ENCODE measurements around the gene SLC27A3.

The SLC27A3 gene

GRCh38 chr1:153768316-153769181, 6.7 kb upstream of the SLC27A3 start:
- DNase-seq = no peak
- Histone ChIP-seq H3K9me2 (replicated peaks; ENCODE audit: insufficient read depth, low read length) (no peaks in the 10 kb centered on the region), H3K27ac (ENCODE audit: low read length) (no peak overlapping the region), H3K4me3 (ENCODE audit: low read length) (no peak overlapping the region), H3K27me3 (replicated peaks; ENCODE audit: insufficient read depth, low read length) (no peaks in the 10 kb centered on the region), H3K4me2 (ENCODE audit: low read depth, low read length) (no peak overlapping the region), H3K9ac (ENCODE audit: low read length) (no peak overlapping the region), H3K36me3 (replicated peaks; ENCODE audit: insufficient read depth, low read length) (no peaks in the 10 kb centered on the region), H3K4me1 (ENCODE audit: low read length) (no peaks in the 10 kb centered on the region), H4K20me1 (ENCODE audit: insufficient read depth, low read length) (no peaks in the 10 kb centered on the region), H3K79me2 (ENCODE audit: low read length) (no peaks in the 10 kb centered on the region), H3K9me3 (replicated peaks; ENCODE audit: insufficient read depth, low read length) (no peaks in the 10 kb centered on the region), H3F3A (ENCODE audit: insufficient read depth, low read length) (no peaks in the 10 kb centered on the region; the same call in 1 of the 2 replicates), H2AFZ (ENCODE audit: low read length) (no peak overlapping the region)
- TF ChIP-seq EZH2phosphoT487 (IDR thresholded peaks at IDR 0.05; ENCODE audit: low read length) (no peak), CTCF (IDR thresholded peaks at IDR 0.05; ENCODE audit: low read length) (no peak), EZH2 (optimal IDR thresholded peaks at IDR 0.05; ENCODE audit: low read depth, low read length) (no peak)

- no peak overlapping the region for H3K4me3 ChIP-seq (ENCODE audit: low read length)
- no peak overlapping the region for H3K27ac ChIP-seq (ENCODE audit: low read length)
- no peaks in the 10 kb centered on the region for H3K9me2 ChIP-seq (replicated peaks; ENCODE audit: insufficient read depth, low read length)
- H2AFZ ChIP-seq (ENCODE audit: low read length) = no peak overlapping the region
- H3K36me3 ChIP-seq (replicated peaks; ENCODE audit: insufficient read depth, low read length) = no peaks in the 10 kb centered on the region
- no peak overlapping the region for H3K4me2 ChIP-seq (ENCODE audit: low read depth, low read length)
- no peaks in the 10 kb centered on the region for H3K27me3 ChIP-seq (replicated peaks; ENCODE audit: insufficient read depth, low read length)
- H4K20me1 ChIP-seq (ENCODE audit: insufficient read depth, low read length) = no peaks in the 10 kb centered on the region
- H3K9ac ChIP-seq (ENCODE audit: low read length) = no peak overlapping the region
- no peak for DNase-seq
- peaks cover 3% of the 10 kb centered on the region; the same call in 1 of the 2 replicates for H3F3A ChIP-seq (ENCODE audit: insufficient read depth, low read length)
- TF ChIP-seq EZH2 (optimal IDR thresholded peaks at IDR 0.05; ENCODE audit: low read depth, low read length) (no peak), EZH2phosphoT487 (IDR thresholded peaks at IDR 0.05; ENCODE audit: low read length) (no peak), CTCF (IDR thresholded peaks at IDR 0.05; ENCODE audit: low read length) (no peak)
- H3K9me3 ChIP-seq (replicated peaks; ENCODE audit: insufficient read depth, low read length) = no peaks in the 10 kb centered on the region
- no peaks in the 10 kb centered on the region for H3K4me1 ChIP-seq (ENCODE audit: low read length)
- H3K79me2 ChIP-seq (ENCODE audit: low read length) = no peaks in the 10 kb centered on the region
These were observed 6.0 kb upstream of the SLC27A3 start for GRCh38 chr1:153769221-153769620.

- H3K4me3 ChIP-seq (ENCODE audit: low read length) = no peak overlapping the region
- H3K9me3 ChIP-seq (replicated peaks; ENCODE audit: insufficient read depth, low read length) = no peaks in the 10 kb centered on the region
- H3K79me2 ChIP-seq (ENCODE audit: low read length) = no peaks in the 10 kb centered on the region
- no peaks in the 10 kb centered on the region for H3K36me3 ChIP-seq (replicated peaks; ENCODE audit: insufficient read depth, low read length)
- no peak overlapping the region for H3K27ac ChIP-seq (ENCODE audit: low read length)
- H3F3A ChIP-seq (ENCODE audit: insufficient read depth, low read length) = peaks cover 13% of the 10 kb centered on the region
- H3K9ac ChIP-seq (ENCODE audit: low read length) = no peak overlapping the region
- H3K9me2 ChIP-seq (replicated peaks; ENCODE audit: insufficient read depth, low read length) = no peaks in the 10 kb centered on the region
- no peaks in the 10 kb centered on the region for H4K20me1 ChIP-seq (ENCODE audit: insufficient read depth, low read length)
- H3K27me3 ChIP-seq (replicated peaks; ENCODE audit: insufficient read depth, low read length) = no peaks in the 10 kb centered on the region
- H2AFZ ChIP-seq (ENCODE audit: low read length) = no peak overlapping the region
- no peaks in the 10 kb centered on the region; the same call in 1 of the 2 replicates for H3K4me1 ChIP-seq (ENCODE audit: low read length)
- H3K4me2 ChIP-seq (ENCODE audit: low read depth, low read length) = no peak overlapping the region
- TF ChIP-seq CTCF (IDR thresholded peaks at IDR 0.05; ENCODE audit: low read length) (no peak), EZH2 (optimal IDR thresholded peaks at IDR 0.05; ENCODE audit: low read depth, low read length) (no peak), EZH2phosphoT487 (IDR thresholded peaks at IDR 0.05; ENCODE audit: low read length) (no peak)
- no peak for DNase-seq
These were observed 4.4 kb upstream of the SLC27A3 start for GRCh38 chr1:153770797-153771196.

Measured in MM.1S (cell line).